ENCODE data around the gene AOPEP.

Gene AOPEP

DNA sequence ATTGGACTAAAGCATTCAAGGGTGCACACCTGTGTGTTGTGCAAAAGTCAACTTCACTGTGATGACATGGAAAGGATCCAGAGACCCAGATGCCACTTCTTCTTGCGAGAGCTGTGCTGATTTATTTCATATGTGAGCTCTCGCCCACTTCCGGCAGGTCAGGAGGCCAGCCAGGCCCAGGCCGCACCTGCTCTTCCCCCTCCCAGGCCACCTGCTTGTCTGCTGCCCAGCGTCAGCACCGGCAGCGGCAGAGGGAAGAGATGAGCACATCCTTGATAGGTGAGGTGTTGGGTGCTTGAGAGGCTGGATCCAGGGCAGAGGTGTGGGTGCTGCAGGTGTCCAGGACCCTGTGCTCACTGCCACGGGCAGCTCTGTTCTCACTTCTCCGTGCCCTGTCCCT lies 348.1 kb downstream of the AOPEP start:
- no peak for DNase-seq

DNA sequence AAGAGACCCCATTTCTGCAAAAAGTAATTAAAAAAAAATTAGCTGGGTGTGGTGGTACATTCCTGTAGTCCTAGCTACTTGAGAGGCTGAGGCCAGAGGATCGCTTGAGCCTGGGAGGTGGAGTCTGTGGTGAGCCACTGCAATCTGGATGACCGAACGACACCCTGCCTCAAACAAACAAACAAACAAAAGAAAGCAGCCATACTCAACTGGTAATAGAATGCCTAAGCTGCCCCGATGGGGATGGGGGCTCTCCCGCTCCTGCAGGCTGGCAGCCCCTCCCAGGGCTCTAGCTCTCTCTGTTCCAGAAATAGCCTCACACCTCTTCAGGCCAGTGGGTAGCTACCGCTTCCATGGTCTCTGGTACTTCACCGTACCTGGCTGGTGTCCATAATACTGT lies 349.2 kb downstream of the AOPEP start:
- no peak for DNase-seq

- no peak for DNase-seq
Measured at GRCh38 chr9:95076696-95077052, 350.2 kb downstream of the AOPEP start.

DNA sequence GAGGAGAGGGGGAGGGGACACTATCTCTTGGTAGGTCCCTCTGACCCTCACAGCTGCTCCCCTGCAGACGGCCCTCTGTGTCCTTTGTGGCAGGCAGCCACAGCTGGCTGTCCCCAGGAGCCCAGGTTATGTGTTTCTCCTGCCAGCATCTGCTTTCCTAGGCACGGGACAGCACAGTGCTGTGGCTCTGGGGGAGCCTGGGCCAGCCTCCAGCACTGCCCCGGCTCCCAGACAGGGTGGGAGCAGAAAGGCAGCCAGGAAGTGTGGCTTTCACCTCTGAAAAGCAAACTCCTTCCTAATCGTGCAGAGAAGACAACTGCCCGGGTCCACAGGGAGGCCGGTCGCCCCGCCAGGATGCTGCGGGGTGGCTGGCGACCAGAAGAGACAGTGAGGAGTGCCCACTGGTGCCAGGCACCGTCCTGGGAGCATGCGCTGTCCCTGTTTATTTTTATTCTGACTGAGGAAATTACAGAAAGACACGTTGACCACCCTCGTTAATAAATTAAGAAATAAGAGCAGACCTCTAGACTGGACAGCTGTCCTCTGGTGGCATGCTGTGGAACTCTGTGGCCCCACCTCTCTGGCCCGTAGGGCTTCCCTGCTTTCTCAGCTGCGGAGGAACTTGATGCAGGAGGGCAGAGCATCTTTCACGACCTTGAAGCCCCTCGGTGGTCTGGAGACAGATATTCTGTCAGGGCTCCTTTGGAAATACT lies 350.7 kb downstream of the AOPEP start:
- DNase-seq = no peak

- DNase-seq = no peak
Measured at GRCh38 chr9:95077766-95078370, 351.4 kb downstream of the AOPEP start.

DNA sequence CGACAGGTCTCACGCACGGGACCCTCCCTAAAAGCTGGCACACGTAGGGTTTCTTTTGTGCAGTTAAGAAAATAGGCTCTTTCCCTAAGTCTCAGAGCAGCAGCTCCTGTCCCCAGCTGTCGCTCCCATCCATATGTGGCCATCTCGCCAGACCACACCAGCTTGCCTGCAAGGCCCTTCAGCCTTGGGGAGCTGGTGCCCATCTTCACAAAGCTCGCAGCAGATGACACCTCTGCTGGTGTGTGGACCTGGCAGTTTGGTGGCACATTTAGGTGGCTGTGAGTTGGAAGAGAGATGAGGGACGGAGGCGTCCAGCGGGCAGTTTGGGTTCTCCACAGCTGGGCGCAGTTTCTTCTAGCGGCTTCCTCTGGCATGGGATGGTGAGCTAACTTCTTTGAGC lies 352.0 kb downstream of the AOPEP start:
- DNase-seq = no peak

DNA sequence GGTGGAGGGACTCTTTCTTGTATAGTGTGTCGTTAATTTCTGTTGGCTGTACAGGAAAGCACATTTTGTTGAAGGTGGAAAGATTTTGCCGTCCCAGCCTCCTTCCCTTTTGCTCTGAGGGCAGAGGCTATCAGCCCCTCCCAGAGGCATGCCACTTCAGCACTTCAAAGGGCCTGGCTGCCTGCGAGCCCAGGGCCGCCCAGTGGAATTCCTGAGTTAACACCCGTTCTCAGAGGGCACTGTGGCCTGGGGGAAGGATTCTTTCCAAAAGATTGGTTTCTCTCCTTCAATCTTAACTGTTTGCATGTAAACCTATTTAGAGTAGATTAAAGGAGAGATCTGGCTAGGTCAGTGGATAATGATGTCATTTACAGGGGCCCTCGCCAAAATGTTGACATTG lies 352.4 kb downstream of the AOPEP start:
- no peak for DNase-seq

GRCh38 chr9:95079461-95079860 lies 353.0 kb downstream of the AOPEP start:
- DNase-seq = no peak

DNA sequence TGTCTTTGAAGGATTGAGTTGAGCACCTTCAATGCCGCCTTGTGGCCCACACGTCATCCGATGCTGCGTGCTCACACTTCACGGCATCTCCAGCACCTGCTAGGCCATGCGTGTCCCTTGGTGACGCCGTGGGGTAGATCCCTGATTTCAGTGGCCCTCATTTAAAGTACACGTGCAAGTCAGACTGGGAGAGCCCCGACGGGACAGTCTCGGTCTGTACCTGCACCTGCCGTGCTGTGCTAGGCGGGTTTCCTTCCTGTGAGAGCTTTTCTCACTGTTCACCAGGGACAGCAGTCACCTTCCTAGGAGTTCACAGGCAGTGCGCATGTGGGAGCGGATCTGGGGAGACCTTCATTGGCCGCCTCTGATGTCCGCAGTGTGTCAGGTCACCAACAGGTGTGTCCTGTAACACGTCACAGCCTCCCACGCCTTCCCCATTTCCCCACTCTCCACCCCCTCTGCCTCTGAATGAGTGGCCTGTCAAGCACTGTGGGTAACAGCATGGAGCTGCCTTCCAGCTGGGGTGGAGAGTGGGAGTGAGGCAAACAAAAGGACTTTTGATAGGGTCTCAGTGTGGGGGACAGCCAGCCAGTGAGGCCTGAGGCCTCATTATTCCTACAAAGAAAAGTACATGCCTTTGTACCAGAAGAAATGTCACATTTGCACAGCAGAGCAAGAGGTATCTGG lies 354.6 kb downstream of the AOPEP start:
- no peak for DNase-seq

DNA sequence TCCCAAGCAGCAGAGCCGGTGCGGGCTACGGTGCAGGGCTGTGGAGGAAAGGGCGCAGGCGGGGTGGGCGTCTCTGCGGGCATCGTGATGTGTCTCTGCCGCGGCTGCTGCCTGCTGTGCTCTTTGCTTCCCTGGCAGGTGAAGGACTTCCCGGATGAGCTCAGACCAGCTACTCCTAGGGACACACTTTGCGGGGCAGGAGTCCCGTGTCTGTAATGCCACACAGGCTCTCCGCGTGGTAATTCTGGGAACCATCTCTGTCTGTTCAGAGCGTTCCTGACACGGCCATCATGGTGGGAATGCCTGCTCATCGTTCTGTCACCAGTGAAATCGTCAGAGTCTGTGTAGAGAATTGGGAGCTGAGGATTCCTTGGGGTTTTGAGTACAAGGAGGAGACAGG lies 355.5 kb downstream of the AOPEP start:
- no peak for DNase-seq

DNA sequence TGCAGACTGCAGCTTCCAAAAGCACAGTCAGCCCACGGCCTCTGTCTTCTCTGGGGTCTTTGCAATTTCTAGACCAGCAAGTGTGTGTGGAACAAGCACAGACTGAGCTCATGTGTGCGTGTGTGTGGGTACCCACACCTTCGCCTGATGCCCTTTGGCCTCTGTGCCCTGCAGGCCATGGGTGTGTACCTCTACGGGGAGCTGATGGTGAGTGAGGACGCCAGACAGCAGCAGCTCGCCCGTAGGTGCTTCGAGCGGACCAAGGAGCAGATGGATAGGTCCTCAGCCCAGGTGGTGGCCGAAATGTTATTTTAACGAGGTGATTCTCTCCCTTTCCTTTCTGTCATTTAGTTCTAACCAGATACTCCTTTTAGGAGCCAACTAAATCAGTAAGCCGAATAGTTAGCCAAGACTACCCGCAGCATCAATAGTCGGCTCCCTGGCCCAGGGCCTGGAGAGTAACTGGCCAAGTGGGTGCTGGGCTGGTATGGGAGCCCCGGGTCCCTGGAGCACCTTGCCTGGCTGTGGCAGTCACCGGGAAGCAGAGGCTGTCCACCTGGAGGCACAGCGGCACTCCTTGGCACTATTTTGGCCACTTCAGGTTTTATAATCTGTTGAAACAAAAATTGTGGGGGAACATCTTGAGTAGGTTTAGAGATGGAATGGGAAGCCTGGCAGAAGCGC lies 356.0 kb downstream of the AOPEP start:
- no peak for DNase-seq

DNA sequence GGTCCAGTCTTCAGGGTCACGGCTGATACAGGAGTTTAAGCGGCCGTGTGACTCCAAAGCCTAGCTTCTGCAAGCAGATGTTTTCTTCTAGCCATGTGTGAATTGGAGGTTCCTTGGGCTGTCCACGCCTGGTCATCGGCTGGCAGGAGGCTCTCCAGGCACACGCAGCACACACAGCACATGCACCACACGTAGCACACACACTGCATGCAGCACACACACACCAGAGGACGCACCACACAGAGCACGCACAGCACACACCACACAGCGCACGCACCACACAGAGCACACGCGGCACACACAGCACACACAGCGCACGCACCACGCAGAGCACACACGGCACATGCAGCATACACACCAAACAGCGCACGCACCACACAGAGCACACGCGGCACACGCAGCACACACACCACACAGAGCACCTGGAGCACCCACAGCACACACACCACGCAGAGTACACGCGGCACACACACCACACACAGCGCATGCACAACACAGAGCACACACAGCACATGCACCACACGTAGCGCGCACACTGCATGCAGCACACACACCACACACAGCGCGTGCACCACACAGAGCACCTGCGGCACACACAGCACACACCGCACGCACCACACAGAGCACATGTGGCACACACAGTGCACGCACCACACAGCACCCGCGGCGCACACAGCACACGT lies 356.7 kb downstream of the AOPEP start:
- DNase-seq = no peak

DNA sequence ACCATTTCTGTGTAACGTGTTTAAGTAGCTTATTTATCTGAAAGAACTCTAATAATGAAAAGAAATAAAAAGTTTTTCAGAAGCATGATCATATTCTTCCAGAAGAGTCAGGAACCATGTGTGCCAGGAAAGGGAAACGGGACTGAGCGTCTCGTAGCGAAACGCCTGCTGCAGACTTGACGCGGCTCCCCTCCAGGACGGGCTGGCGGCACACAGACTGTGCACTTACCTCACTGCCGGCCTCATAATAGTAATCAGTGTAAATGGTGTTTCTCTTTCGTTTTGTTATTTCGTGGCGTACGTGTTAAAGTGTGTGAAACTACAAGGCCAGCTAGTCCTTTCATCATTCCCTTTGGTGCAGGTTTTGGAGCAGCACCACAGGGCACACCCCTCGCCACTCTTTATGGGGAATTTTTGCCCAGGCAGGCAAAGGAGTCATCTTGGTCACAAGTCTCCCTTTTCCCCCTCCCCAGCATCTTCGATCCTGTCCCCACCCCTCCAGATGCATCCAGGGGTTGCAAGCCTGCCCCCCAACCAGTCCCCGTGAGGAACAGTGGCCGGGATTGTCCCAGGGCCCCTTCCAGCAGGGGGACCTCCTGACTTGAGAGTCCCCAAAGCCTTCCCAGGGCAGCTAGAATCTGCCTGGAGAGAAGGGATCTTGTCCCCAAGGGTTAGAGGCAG lies 357.9 kb downstream of the AOPEP start:
- DNase-seq = no peak

GRCh38 chr9:95085036-95085770 lies 358.7 kb downstream of the AOPEP start:
- DNase-seq = no peak

DNA sequence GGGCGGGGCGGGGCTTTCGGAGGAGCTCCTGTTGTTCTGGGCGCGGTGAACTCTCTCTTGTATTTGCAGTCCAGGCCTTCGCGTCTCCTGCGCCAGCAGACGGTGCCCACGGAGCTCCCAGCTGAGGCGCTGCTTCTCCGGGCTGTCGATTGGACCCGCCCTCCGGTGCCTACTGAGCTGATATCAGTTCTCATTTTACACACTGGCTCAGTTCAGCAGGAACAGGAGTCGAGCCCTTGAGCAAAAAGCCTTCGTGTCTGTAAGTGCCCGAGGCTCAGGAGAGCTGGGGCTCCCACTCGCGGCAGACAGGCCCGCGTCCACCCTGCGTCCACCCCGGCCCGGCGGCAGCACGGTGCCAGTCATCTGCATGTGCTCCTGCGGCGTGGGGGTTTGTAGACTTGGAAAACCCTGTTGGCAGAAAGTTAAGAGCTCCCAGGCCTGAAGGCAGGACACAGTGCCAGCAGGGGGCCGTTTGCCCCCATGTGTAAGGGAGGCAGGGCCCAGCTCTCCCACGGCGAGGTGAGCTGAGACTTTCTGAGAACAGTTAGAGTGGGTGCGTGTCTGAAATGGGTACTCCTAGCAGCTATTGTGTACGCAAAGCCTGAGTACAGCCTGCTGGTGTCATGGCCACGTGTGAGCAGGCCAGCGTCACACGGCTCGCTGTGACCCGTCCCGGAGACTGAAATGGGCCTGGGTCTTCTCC lies 359.5 kb downstream of the AOPEP start:
- no peak for DNase-seq

GRCh38 chr9:95086564-95086955 lies 360.1 kb downstream of the AOPEP start:
- no peak for DNase-seq

DNA sequence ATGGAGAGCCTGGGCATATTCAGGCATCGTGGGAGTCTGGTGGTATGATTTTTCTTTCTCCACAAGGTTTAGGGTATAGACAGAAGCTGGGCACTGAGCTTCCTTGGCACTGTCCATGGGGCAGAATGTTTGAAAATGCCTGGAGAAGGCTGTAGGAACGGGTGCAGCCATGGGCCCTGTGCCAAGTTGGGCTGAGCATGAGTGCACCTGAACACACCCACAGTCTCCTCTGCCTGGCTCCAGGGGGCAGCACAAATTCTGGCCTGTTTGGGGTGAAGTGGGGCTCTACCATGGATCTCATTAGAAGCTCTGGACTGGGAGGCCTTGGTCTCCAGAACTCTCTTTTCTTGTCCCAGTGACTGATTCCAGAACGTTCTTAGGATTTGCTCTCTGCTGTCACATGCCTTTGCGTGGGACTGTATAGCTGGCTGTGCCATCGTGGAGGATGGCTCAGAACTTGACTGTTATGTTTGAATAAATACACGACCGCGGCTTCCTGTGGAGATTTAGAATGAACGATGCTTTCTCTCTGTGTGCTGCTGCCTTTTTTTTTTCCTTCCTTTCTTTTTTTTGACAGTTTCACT lies 361.3 kb downstream of the AOPEP start:
- no peak for DNase-seq

- no peak for DNase-seq
Measured at GRCh38 chr9:95088421-95089161, 362.1 kb downstream of the AOPEP start.

- no peak for DNase-seq
Measured at GRCh38 chr9:95089257-95090022, 362.9 kb downstream of the AOPEP start.

Measured in suppressor macrophage treated with lipopolysaccharide for 1 hour (primary cell).